MM.1S (cell line): ENCODE results near the gene GSTM2.

ENCODE experiments used
- CTCF ChIP-seq: fragments of 300-600 bp; sonication (generic); IDR thresholded peaks from 2 replicates; pipeline ENCODE4 v1.5.1; 2016; ENCODE audit warnings: antibody characterized with exemption, low read length, mixed read lengths
- EZH2 ChIP-seq: fragments of 300-600 bp; sonication (generic); optimal IDR thresholded peaks from 2 replicates; pipeline ENCODE3; 2017; ENCODE audit warnings: low read depth, mild to moderate bottlenecking, antibody characterized with exemption, low read length, mixed read lengths
- EZH2phosphoT487 ChIP-seq: fragments of 300-600 bp; sonication (generic); IDR thresholded peaks from 2 replicates; pipeline ENCODE4 v1.6.1; 2018; ENCODE audit warnings: antibody characterized with exemption, low read length

DNA sequence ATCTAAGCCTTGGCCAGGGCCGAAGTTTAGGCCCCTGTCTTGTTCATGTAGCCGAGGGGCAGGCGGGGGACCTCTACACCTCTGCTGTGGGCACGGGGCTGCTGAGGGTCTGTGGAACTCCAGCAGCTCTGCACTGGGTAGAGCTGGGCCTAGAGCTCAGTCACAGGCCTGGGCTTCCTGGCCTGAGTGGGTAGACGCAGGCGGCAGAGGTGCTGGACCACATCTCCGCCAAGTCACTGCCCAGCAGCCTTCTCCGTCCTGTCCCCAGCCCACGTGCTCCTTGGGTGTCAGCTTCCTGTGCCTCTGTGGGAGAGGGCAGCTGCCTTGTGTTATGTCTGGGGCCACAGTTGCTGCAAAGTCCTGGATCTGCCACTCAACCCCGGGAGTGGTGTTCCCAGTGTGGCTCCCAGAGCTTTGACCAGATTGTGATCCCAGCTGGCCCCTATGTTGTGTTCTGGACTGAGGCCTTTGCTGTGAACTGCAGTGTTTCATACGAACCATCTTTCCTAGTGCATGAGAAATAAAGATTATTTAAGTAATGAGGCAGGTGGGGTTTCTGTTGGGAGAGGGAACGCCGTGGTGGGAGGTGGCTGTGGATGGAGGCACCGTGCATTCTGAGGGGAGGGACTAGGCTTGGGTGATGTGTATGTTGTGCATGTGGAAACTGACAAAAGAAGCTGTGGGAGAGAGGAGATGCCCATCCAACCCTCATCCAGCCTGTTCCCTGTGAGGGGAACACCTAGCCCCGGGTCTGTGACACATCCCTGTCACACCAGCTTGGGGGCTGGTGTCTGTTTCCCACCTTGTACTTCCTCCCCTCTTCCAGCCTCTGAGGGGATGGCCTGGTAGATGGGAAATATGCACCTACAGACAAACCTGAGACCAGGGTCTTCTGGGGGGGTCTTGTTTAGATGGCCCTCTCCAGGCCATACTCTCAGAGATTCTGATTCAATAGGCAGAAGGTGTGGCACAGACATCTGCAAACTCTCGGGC, 36.0 kb upstream of the GSTM2 start:
- no peak for TF ChIP-seq CTCF
- TF ChIP-seq EZH2phosphoT487 = no peak
- no peak for TF ChIP-seq EZH2
